Naive thymus-derived CD4-positive, alpha-beta T cell (primary cell): Measurements from ENCODE around the gene NTF3. TPM values are rescaled to one million over a fixed set of nuclear protein-coding genes. Genes with fewer than 3 reads are reported as not detected.

ENCODE experiments used
- ATAC-seq: fragments of 150-1000 bp; cut with Tn5 transposase; 2 replicates; pipeline ENCODE4 v1.10.0; 2021; ENCODE audit warnings: mild to moderate bottlenecking, moderate library complexity
- CTCF ChIA-PET: fragments of 350-600 bp; sonication (Branson Sonifier 250); formaldehyde crosslinking; loops from one replicate; lab custom pipeline; 2021; ENCODE audit warnings: antibody characterized with exemption; lab: Charles Lee
- POLR2A ChIA-PET: fragments of 350-600 bp; sonication (Branson Sonifier 250); formaldehyde crosslinking; loops from one replicate; lab custom pipeline; 2021; ENCODE audit warnings: antibody characterized with exemption, inconsistent platforms; lab: Charles Lee
- DNase-seq, 9 donors: peaks; one replicate each; pipeline versions ENCODE4 v3.0.0 to v3.0.0-alpha.2; 2020 to 2022; ENCODE audit warnings: mixed read lengths in 1 of 9
- H3K27ac ChIP-seq: one replicate; pipeline ENCODE4 v1.7.0; 2013; ENCODE audit warnings: mild to moderate bottlenecking, low read depth, low read length, moderate library complexity
- H3K27me3 ChIP-seq, 2 donors: one replicate each; pipeline ENCODE4 v1.7.0; 2013; ENCODE audit warnings: low read length in 2 of 2, mild to moderate bottlenecking in 2 of 2, moderate library complexity in 2 of 2; ENCODE audit not compliant: control insufficient read depth in 2 of 2, insufficient read depth in 2 of 2
- H3K36me3 ChIP-seq, 3 experiments: 1 replicate in 2 of 3; 2 replicates in 1 of 3; pipeline ENCODE4 v1.7.0; 2013; ENCODE audit warnings: low read length in 3 of 3, mild to moderate bottlenecking in 3 of 3, moderate library complexity in 1 of 3; ENCODE audit not compliant: insufficient read depth in 3 of 3, control insufficient read depth in 2 of 3
- H3K4me1 ChIP-seq, 2 donors: one replicate each; pipeline ENCODE4 v1.7.0; 2013; ENCODE audit warnings: low read length in 2 of 2, mild to moderate bottlenecking in 2 of 2, moderate library complexity in 1 of 2; ENCODE audit not compliant: control insufficient read depth in 2 of 2, insufficient read depth in 2 of 2
- H3K4me3 ChIP-seq: 2 replicates; pipeline ENCODE4 v1.7.0; 2013; ENCODE audit warnings: mild to moderate bottlenecking, low read length
- H3K9me3 ChIP-seq, 3 experiments: 1 replicate in 2 of 3; 2 replicates in 1 of 3; pipeline ENCODE4 v1.7.0; 2013; ENCODE audit warnings: low read length in 3 of 3; ENCODE audit not compliant: control insufficient read depth in 2 of 3
- H3K27ac Mint-ChIP-seq, 9 donors: one replicate each; pipeline ENCODE4 v1.8.0; 2020 to 2022; ENCODE audit warnings: mixed read lengths in 9 of 9, mild to moderate bottlenecking in 8 of 9, moderate library complexity in 5 of 9, inconsistent platforms in 2 of 9
- H3K27me3 Mint-ChIP-seq, 5 donors: one replicate each; pipeline ENCODE4 v1.8.0; 2021 to 2022; ENCODE audit warnings: mixed read lengths in 5 of 5, mild to moderate bottlenecking in 1 of 5
- H3K36me3 Mint-ChIP-seq, 5 donors: one replicate each; pipeline ENCODE4 v1.8.0; 2020 to 2022; ENCODE audit warnings: mixed read lengths in 5 of 5, mild to moderate bottlenecking in 3 of 5, inconsistent platforms in 1 of 5
- H3K4me1 Mint-ChIP-seq, 7 donors: one replicate each; pipeline ENCODE4 v1.8.0; 2020 to 2022; ENCODE audit warnings: mixed read lengths in 7 of 7, mild to moderate bottlenecking in 3 of 7, inconsistent platforms in 1 of 7
- H3K4me3 Mint-ChIP-seq, 10 donors: one replicate each; pipeline ENCODE4 v1.8.0; 2020 to 2022; ENCODE audit warnings: mild to moderate bottlenecking in 10 of 10, mixed read lengths in 10 of 10, moderate library complexity in 6 of 10, inconsistent platforms in 2 of 10
- H3K9me3 Mint-ChIP-seq, 11 donors: one replicate each; pipeline ENCODE4 v1.8.0; 2020 to 2022; ENCODE audit warnings: mixed read lengths in 11 of 11, mild to moderate bottlenecking in 4 of 11, inconsistent platforms in 1 of 11, moderate library complexity in 1 of 11
- intact Hi-C, 2 donors: fragments of 100-400 bp; cut with micrococcal nuclease; formaldehyde crosslinking; loops; one replicate each; pipeline ENCODE4 v1.15.1; 2023
- polyA plus RNA-seq, 2 donors: library from polyadenylated mRNA; unstranded; fragments of 300-500 nt; fragmentation: Illumina TruSeq; gene quantifications; one replicate each; pipeline ENCODE4 v1.2.3, GENCODE V29; 2021
- total RNA-seq, 6 experiments: library from RNA in 5 of 6; stranded (reverse) in 5 of 6; gene quantifications; 1 replicate in 5 of 6; 2 replicates in 1 of 6; pipeline ENCODE4 v1.2.3 and lab custom pipeline; 2021 to 2026

Gene NTF3
- total and polyA plus RNA-seq, 7 experiments from 2014 or later: not detected

- intact Hi-C loops: no loop called here
- Mint-ChIP-seq H3K4me1 (no peaks in the 10 kb centered on the region), H3K4me3 (no peak overlapping the region), H3K27me3 (peaks cover 0 to 7% (median 5%) of the 10 kb centered on the region in 5 donors), H3K27ac (no peak overlapping the region), H3K36me3 (no peaks in the 10 kb centered on the region), H3K9me3 (no peaks in the 10 kb centered on the region)
- DNase-seq (no peak), ATAC-seq (no peak)
- ChIA-PET POLR2A (no interaction called here), CTCF (no interaction called here)
- H3K4me1 ChIP-seq: no peaks in the 10 kb centered on the region
- no peaks in the 10 kb centered on the region for H3K36me3 ChIP-seq
- no peaks in the 10 kb centered on the region for H3K27me3 ChIP-seq
- no peak overlapping the region for H3K27ac ChIP-seq
- no peak overlapping the region for H3K4me3 ChIP-seq
- H3K9me3 ChIP-seq: no peaks in the 10 kb centered on the region
These were observed 62.4 kb downstream of the NTF3 start for GRCh38 chr12:5494343-5494742.

- Mint-ChIP-seq H3K27me3 (peaks cover 0 to 10% (median 3%) of the 10 kb centered on the region in 5 donors), H3K27ac (no peak overlapping the region), H3K9me3 (peaks cover 0 to under 1% (median 0%) of the 10 kb centered on the region in 11 donors), H3K4me1 (no peaks in the 10 kb centered on the region), H3K36me3 (no peaks in the 10 kb centered on the region), H3K4me3 (no peak overlapping the region)
- no peaks in the 10 kb centered on the region for H3K27me3 ChIP-seq
- DNase-seq (no peak), ATAC-seq (no peak)
- intact Hi-C loops: no loop called here
- ChIA-PET POLR2A (no interaction called here), CTCF (no interaction called here)
- H3K27ac ChIP-seq: no peak overlapping the region
- no peaks in the 10 kb centered on the region for H3K4me1 ChIP-seq
- no peaks in the 10 kb centered on the region for H3K36me3 ChIP-seq
- no peaks in the 10 kb centered on the region for H3K9me3 ChIP-seq
- H3K4me3 ChIP-seq: no peak overlapping the region
These were observed 65.6 kb downstream of the NTF3 start for GRCh38 chr12:5497329-5498053.

GRCh38 chr12:5498076-5498475 is 66.2 kb downstream of the NTF3 start:
- no peaks in the 10 kb centered on the region for H3K9me3 ChIP-seq
- Mint-ChIP-seq H3K4me1 (no peaks in the 10 kb centered on the region), H3K27ac (no peak overlapping the region), H3K4me3 (no peak overlapping the region), H3K36me3 (no peaks in the 10 kb centered on the region), H3K9me3 (peaks cover 0 to 2% (median 0%) of the 10 kb centered on the region in 11 donors), H3K27me3 (peaks cover 0 to 15% (median 3%) of the 10 kb centered on the region in 5 donors)
- CTCF ChIA-PET: no interaction called here
- no peak overlapping the region for H3K4me3 ChIP-seq
- intact Hi-C loops: no loop called here
- ATAC-seq (no peak), DNase-seq (no peak)
- H3K27me3 ChIP-seq: no peaks in the 10 kb centered on the region
- POLR2A ChIA-PET: no interaction called here
- no peak overlapping the region for H3K27ac ChIP-seq
- no peaks in the 10 kb centered on the region for H3K36me3 ChIP-seq
- H3K4me1 ChIP-seq: no peaks in the 10 kb centered on the region

- H3K9me3 ChIP-seq: no peaks in the 10 kb centered on the region
- POLR2A ChIA-PET: no interaction called here
- Mint-ChIP-seq H3K4me1 (no peaks in the 10 kb centered on the region), H3K27me3 (peaks cover 0 to 19% (median 3%) of the 10 kb centered on the region in 5 donors), H3K9me3 (peaks cover 0 to 2% (median 0%) of the 10 kb centered on the region in 11 donors), H3K4me3 (no peak overlapping the region), H3K27ac (no peak overlapping the region), H3K36me3 (no peaks in the 10 kb centered on the region)
- CTCF ChIA-PET: no interaction called here
- H3K4me3 ChIP-seq: no peak overlapping the region
- H3K27ac ChIP-seq: no peak overlapping the region
- no peaks in the 10 kb centered on the region for H3K27me3 ChIP-seq
- no peaks in the 10 kb centered on the region for H3K36me3 ChIP-seq
- no peaks in the 10 kb centered on the region for H3K4me1 ChIP-seq
- ATAC-seq (no peak), DNase-seq (no peak)
- intact Hi-C loops: no loop called here
These were observed 66.9 kb downstream of the NTF3 start for GRCh38 chr12:5498806-5499205.

GRCh38 chr12:5499566-5500330 is 67.8 kb downstream of the NTF3 start:
- Mint-ChIP-seq H3K4me1 (no peaks in the 10 kb centered on the region), H3K36me3 (no peaks in the 10 kb centered on the region), H3K27me3 (peaks cover 0 to 19% (median 3%) of the 10 kb centered on the region in 5 donors), H3K4me3 (no peak overlapping the region), H3K27ac (no peak overlapping the region), H3K9me3 (peaks cover 0 to 2% (median 0%) of the 10 kb centered on the region in 11 donors)
- ChIA-PET POLR2A (no interaction called here), CTCF (no interaction called here)
- ATAC-seq (no peak), DNase-seq (no peak)
- no peaks in the 10 kb centered on the region for H3K9me3 ChIP-seq
- no peak overlapping the region for H3K27ac ChIP-seq
- H3K27me3 ChIP-seq: no peaks in the 10 kb centered on the region
- no peaks in the 10 kb centered on the region for H3K36me3 ChIP-seq
- intact Hi-C loops: no loop called here
- H3K4me3 ChIP-seq: no peak overlapping the region
- no peaks in the 10 kb centered on the region for H3K4me1 ChIP-seq

GRCh38 chr12:5500331-5500659 is 68.4 kb downstream of the NTF3 start:
- H3K4me1 Mint-ChIP-seq: no peaks in the 10 kb centered on the region
- intact Hi-C loops: no loop called here
- H3K36me3 ChIP-seq: no peaks in the 10 kb centered on the region
- H3K27ac Mint-ChIP-seq: no peak overlapping the region
- no peaks in the 10 kb centered on the region for H3K36me3 Mint-ChIP-seq
- H3K9me3 ChIP-seq: no peaks in the 10 kb centered on the region
- POLR2A ChIA-PET: no interaction called here
- CTCF ChIA-PET: no interaction called here
- peaks cover 0 to 19% (median 3%) of the 10 kb centered on the region in 5 donors for H3K27me3 Mint-ChIP-seq
- H3K27me3 ChIP-seq: no peaks in the 10 kb centered on the region
- no peak for ATAC-seq
- H3K4me3 Mint-ChIP-seq: no peak overlapping the region
- H3K27ac ChIP-seq: no peak overlapping the region
- H3K9me3 Mint-ChIP-seq: peaks cover 0 to 2% (median 0%) of the 10 kb centered on the region in 11 donors
- no peak for DNase-seq
- no peaks in the 10 kb centered on the region for H3K4me1 ChIP-seq
- H3K4me3 ChIP-seq: no peak overlapping the region
